Endothelial cell of umbilical vein (primary cell): ENCODE results near the gene EVX1. TPM values are rescaled to one million over a fixed set of nuclear protein-coding genes. Genes with fewer than 3 reads are reported as not detected.
A peak's percentile ranks its signal among the peaks of the same experiment; 100 is the strongest.

Experiments
- BruUV-seq: library from RNA; stranded (reverse); fragments of 400-500 nt; replicated peaks from 2 replicates; lab custom pipeline; 2021; lab: Mats Ljungman, UMichigan
- CTCF ChIA-PET: fragments of 300-600, 350-600 bp; sonication (Branson Sonifier 250); formaldehyde crosslinking; loops from one replicate; lab custom pipeline; 2021; ENCODE audit warnings: antibody characterized with exemption, inconsistent platforms; lab: Charles Lee
- POLR2A ChIA-PET: fragments of 300-600, 350-600 bp; sonication (Branson Sonifier 250); formaldehyde crosslinking; loops from one replicate; lab custom pipeline; 2021; ENCODE audit warnings: antibody characterized with exemption, inconsistent platforms; lab: Charles Lee
- DNase-seq: peaks from one replicate; pipeline ENCODE4 v3.0.0-alpha.2; 2011; ENCODE audit warnings: low read depth, low spot score
- FAIRE-seq: peaks from 2 replicates; lab custom pipeline; 2011; peaks lifted over from hg19 to GRCh38; lab: Jason Lieb, UNC
- H2AFZ ChIP-seq: 2 replicates; pipeline ENCODE4 v1.6.0; 2012; ENCODE audit warnings: low read depth, low read length, control low read depth, inconsistent platforms
- H3K27ac ChIP-seq: 2 replicates; pipeline ENCODE4 v1.5.1; 2011; ENCODE audit warnings: low read depth, mild to moderate bottlenecking, control low read depth, low read length, moderate library complexity; ENCODE audit not compliant: insufficient read depth
- H3K27me3 ChIP-seq, 2 experiments: 2 replicates each; pipeline versions ENCODE4 v1.6.0 to v1.6.1; 2011; ENCODE audit warnings: low read length in 2 of 2, mixed read lengths in 1 of 2; ENCODE audit not compliant: control insufficient read depth in 2 of 2, insufficient read depth in 2 of 2
- H3K36me3 ChIP-seq, 2 experiments: 2 replicates in 1 of 2; 3 replicates in 1 of 2; pipeline ENCODE4 v1.5.1; 2011; ENCODE audit warnings: low read length in 2 of 2, mild to moderate bottlenecking in 1 of 2, moderate library complexity in 1 of 2; ENCODE audit not compliant: control insufficient read depth in 2 of 2, insufficient read depth in 2 of 2; ENCODE audit errors: extremely low read depth in 1 of 2
- H3K4me1 ChIP-seq: 3 replicates; pipeline ENCODE4 v1.5.1; 2011; ENCODE audit warnings: mild to moderate bottlenecking, low read length; ENCODE audit not compliant: control insufficient read depth, insufficient read depth; ENCODE audit errors: extremely low read depth
- H3K4me2 ChIP-seq: 2 replicates; pipeline ENCODE4 v1.6.1; 2011; ENCODE audit warnings: low read length, control low read depth, mixed read lengths; ENCODE audit not compliant: insufficient read depth
- H3K4me3 ChIP-seq, 3 experiments: fragments of 200-600 bp in 1 of 3; sonication (generic), shearing (Covaris generic) in 1 of 3; replicated peaks in 1 of 3; 2 replicates each; pipeline ENCODE4 v1.5.1; 2011 to 2016; ENCODE audit warnings: control low read depth in 3 of 3, low read length in 3 of 3, mild to moderate bottlenecking in 2 of 3, inconsistent platforms in 1 of 3, low read depth in 1 of 3, moderate library complexity in 1 of 3; ENCODE audit not compliant: insufficient read depth in 1 of 3
- H3K79me2 ChIP-seq: 2 replicates; pipeline ENCODE4 v1.6.0; 2012; ENCODE audit warnings: low read length, inconsistent platforms; ENCODE audit not compliant: control insufficient read depth, insufficient read depth
- H3K9ac ChIP-seq: replicated peaks from 2 replicates; pipeline ENCODE3; 2011; ENCODE audit warnings: low read length, control low read depth; ENCODE audit not compliant: insufficient read depth; ENCODE audit errors: extremely low read depth
- H3K9me1 ChIP-seq: replicated peaks from 3 replicates; pipeline ENCODE4 v1.6.0; 2011; ENCODE audit warnings: mild to moderate bottlenecking, low read length; ENCODE audit not compliant: control insufficient read depth, insufficient read depth; ENCODE audit errors: extremely low read depth
- H3K9me3 ChIP-seq: replicated peaks from 2 replicates; pipeline ENCODE4 v1.5.1; 2012; ENCODE audit warnings: low read length, inconsistent platforms; ENCODE audit not compliant: control insufficient read depth, insufficient read depth
- H4K20me1 ChIP-seq: replicated peaks from 2 replicates; pipeline ENCODE3; 2011; ENCODE audit warnings: mild to moderate bottlenecking, low read length; ENCODE audit not compliant: control insufficient read depth, insufficient read depth; ENCODE audit errors: extremely low read depth
- CTCF ChIP-seq, 2 donors: IDR thresholded peaks; 1 replicate in 1 of 2; 2 replicates in 1 of 2; pipeline ENCODE4 v1.5.1; 2011; ENCODE audit warnings: low read length in 2 of 2, mild to moderate bottlenecking in 2 of 2, moderate library complexity in 2 of 2, control low read depth in 1 of 2, inconsistent platforms in 1 of 2, low read depth in 1 of 2; ENCODE audit not compliant: insufficient read depth in 1 of 2; ENCODE audit errors: extremely low read depth in 1 of 2
- EZH2 ChIP-seq: IDR thresholded peaks from 2 replicates; pipeline ENCODE4 v1.6.1; 2012; ENCODE audit warnings: borderline replicate concordance, low read depth, mild to moderate bottlenecking, moderate library complexity, low read length, inconsistent platforms; ENCODE audit not compliant: severe bottlenecking
- FOS ChIP-seq: IDR thresholded peaks from 2 replicates; pipeline ENCODE4 v1.6.1; 2011; ENCODE audit warnings: mild to moderate bottlenecking, low read length, moderate library complexity, borderline replicate concordance; ENCODE audit not compliant: insufficient read depth
- GATA2 ChIP-seq: IDR thresholded peaks from 2 replicates; pipeline ENCODE4 v1.7.0; 2011; ENCODE audit warnings: low read depth, mild to moderate bottlenecking, moderate library complexity, mixed read lengths, low read length; ENCODE audit not compliant: insufficient read length, insufficient read depth
- JUN ChIP-seq: IDR thresholded peaks from 2 replicates; pipeline ENCODE4 v1.6.1; 2011; ENCODE audit warnings: borderline replicate concordance, low read depth; ENCODE audit not compliant: insufficient read length, insufficient read depth
- MAX ChIP-seq: IDR thresholded peaks from 2 replicates; pipeline ENCODE4 v1.6.1; 2011; ENCODE audit not compliant: insufficient read depth, insufficient read length
- MYC ChIP-seq: IDR thresholded peaks from one replicate; pipeline ENCODE4 v1.6.1; 2011; ENCODE audit warnings: mild to moderate bottlenecking, low read depth, low read length
- POLR2A ChIP-seq: IDR thresholded peaks from 2 replicates; pipeline ENCODE4 v1.6.1; 2012; ENCODE audit warnings: low read depth, mild to moderate bottlenecking, control low read depth, low read length
- POLR2AphosphoS5 ChIP-seq: IDR thresholded peaks from 2 replicates; pipeline ENCODE4 v1.6.1; 2012; ENCODE audit warnings: low read depth, mild to moderate bottlenecking, control low read depth, low read length, moderate library complexity; ENCODE audit not compliant: insufficient read depth
- dilution Hi-C: fragments of 300-500 bp; cut with MboI; formaldehyde crosslinking; loops from one replicate; pipeline ENCODE4 v1.15.0; 2019; ENCODE audit warnings: low sequenced_read_pairs; ENCODE audit not compliant: extremely low pct_ligation_motif_present
- intact Hi-C: fragments of 100-400 bp; cut with micrococcal nuclease; formaldehyde crosslinking; loops from one replicate; pipeline ENCODE4 v1.10.0; 2022
- polyA plus RNA-seq, 4 experiments: library from polyadenylated mRNA; depleted of rRNA in 3 of 4; stranded (reverse) in 3 of 4; unstranded in 1 of 4; fragments of >200 nt; gene quantifications; 2 replicates each; pipeline versions ENCODE4 v1.2.1 to v1.2.3, GENCODE V29; 2011 to 2012; ENCODE audit warnings: missing spikeins in 1 of 4
- total RNA-seq: library from RNA; stranded (reverse); gene quantifications from 2 replicates; pipeline ENCODE4 v1.2.3, GENCODE V29; 2021

EVX1 gene
- total and polyA plus RNA-seq, 2 donors (not counting 3 experiments of a cell fraction or from before 2014, with no cell fraction given) = not detected

- Histone ChIP-seq H3K27me3 (peaks cover 73 to 77% of the 10 kb centered on the region in 2 experiments), H3K4me3 (peak overlapping the region in 1 of 3 experiments; percentile 29), H3K27ac (no peak overlapping the region), H3K79me2 (no peaks in the 10 kb centered on the region), H2AFZ (peak overlapping the region; percentile 44), H4K20me1 (no peaks in the 10 kb centered on the region), H3K9me3 (no peaks in the 10 kb centered on the region), H3K9me1 (no peaks in the 10 kb centered on the region), H3K36me3 (no peaks in the 10 kb centered on the region), H3K9ac (no peak overlapping the region), H3K4me2 (peak overlapping the region; percentile 60), H3K4me1 (peaks cover 15% of the 10 kb centered on the region)
- POLR2A ChIA-PET = no interaction called here
- FAIRE-seq (peak; percentile 61), DNase-seq (no peak)
- intact Hi-C loops = loop anchor here (1.0 to 5.0 kb wide), 4 partner anchors 14 to 867 kb away; no protein-coding TSS in a partner anchor
- CTCF ChIA-PET = interaction anchor here (0.6 to 2.7 kb wide), 30 partner anchors 8 to 887 kb away, joined by 3 to 30 read pairs (median 4); partner anchors contain the start of genes EVX1 and HOXA13
- dilution Hi-C loops = no loop called here
- BruUV-seq = no TSS peak
- TF ChIP-seq POLR2A = no peak
- peak; percentile 39 for TF ChIP-seq EZH2
- TF ChIP-seq JUN = no peak
- TF ChIP-seq CTCF (IDR thresholded peaks at IDR 0.05; ENCODE audit: extremely low read depth in 1 of 2, insufficient read depth in 1 of 2, low read depth in 1 of 2, low read length in 2 of 2) = peak; percentile 56 to 82
- TF ChIP-seq MYC = no peak
- TF ChIP-seq POLR2AphosphoS5 = no peak
- no peak for TF ChIP-seq MAX
- TF ChIP-seq FOS = no peak
- TF ChIP-seq GATA2 = no peak
Observed at GRCh38 chr7:27210441-27211083, 32.0 kb upstream of the EVX1 start.
